Endothelial cell of umbilical vein (primary cell): ENCODE results near the gene APP. TPM values are rescaled to one million over a fixed set of nuclear protein-coding genes. Genes with fewer than 3 reads are reported as not detected.

Source experiments
- BruUV-seq: library from RNA; stranded (reverse); fragments of 400-500 nt; replicated peaks from 2 replicates; lab custom pipeline; 2021; lab: Mats Ljungman, UMichigan
- CTCF ChIA-PET: fragments of 300-600, 350-600 bp; sonication (Branson Sonifier 250); formaldehyde crosslinking; loops from one replicate; lab custom pipeline; 2021; ENCODE audit warnings: antibody characterized with exemption, inconsistent platforms; lab: Charles Lee
- POLR2A ChIA-PET: fragments of 300-600, 350-600 bp; sonication (Branson Sonifier 250); formaldehyde crosslinking; loops from one replicate; lab custom pipeline; 2021; ENCODE audit warnings: antibody characterized with exemption, inconsistent platforms; lab: Charles Lee
- DNase-seq: peaks from one replicate; pipeline ENCODE4 v3.0.0-alpha.2; 2011; ENCODE audit warnings: low read depth, low spot score
- FAIRE-seq: peaks from 2 replicates; lab custom pipeline; 2011; peaks lifted over from hg19 to GRCh38; lab: Jason Lieb, UNC
- H2AFZ ChIP-seq: 2 replicates; pipeline ENCODE4 v1.6.0; 2012; ENCODE audit warnings: low read depth, low read length, control low read depth, inconsistent platforms
- H3K27ac ChIP-seq: 2 replicates; pipeline ENCODE4 v1.5.1; 2011; ENCODE audit warnings: low read depth, mild to moderate bottlenecking, control low read depth, low read length, moderate library complexity; ENCODE audit not compliant: insufficient read depth
- H3K27me3 ChIP-seq, 2 experiments: 2 replicates each; pipeline versions ENCODE4 v1.6.0 to v1.6.1; 2011; ENCODE audit warnings: low read length in 2 of 2, mixed read lengths in 1 of 2; ENCODE audit not compliant: control insufficient read depth in 2 of 2, insufficient read depth in 2 of 2
- H3K36me3 ChIP-seq, 2 experiments: 2 replicates in 1 of 2; 3 replicates in 1 of 2; pipeline ENCODE4 v1.5.1; 2011; ENCODE audit warnings: low read length in 2 of 2, mild to moderate bottlenecking in 1 of 2, moderate library complexity in 1 of 2; ENCODE audit not compliant: control insufficient read depth in 2 of 2, insufficient read depth in 2 of 2; ENCODE audit errors: extremely low read depth in 1 of 2
- H3K4me1 ChIP-seq: 3 replicates; pipeline ENCODE4 v1.5.1; 2011; ENCODE audit warnings: mild to moderate bottlenecking, low read length; ENCODE audit not compliant: control insufficient read depth, insufficient read depth; ENCODE audit errors: extremely low read depth
- H3K4me2 ChIP-seq: 2 replicates; pipeline ENCODE4 v1.6.1; 2011; ENCODE audit warnings: low read length, control low read depth, mixed read lengths; ENCODE audit not compliant: insufficient read depth
- H3K4me3 ChIP-seq, 3 experiments: fragments of 200-600 bp in 1 of 3; sonication (generic), shearing (Covaris generic) in 1 of 3; replicated peaks in 1 of 3; 2 replicates each; pipeline ENCODE4 v1.5.1; 2011 to 2016; ENCODE audit warnings: control low read depth in 3 of 3, low read length in 3 of 3, mild to moderate bottlenecking in 2 of 3, inconsistent platforms in 1 of 3, low read depth in 1 of 3, moderate library complexity in 1 of 3; ENCODE audit not compliant: insufficient read depth in 1 of 3
- H3K79me2 ChIP-seq: 2 replicates; pipeline ENCODE4 v1.6.0; 2012; ENCODE audit warnings: low read length, inconsistent platforms; ENCODE audit not compliant: control insufficient read depth, insufficient read depth
- H3K9ac ChIP-seq: replicated peaks from 2 replicates; pipeline ENCODE3; 2011; ENCODE audit warnings: low read length, control low read depth; ENCODE audit not compliant: insufficient read depth; ENCODE audit errors: extremely low read depth
- H3K9me1 ChIP-seq: replicated peaks from 3 replicates; pipeline ENCODE4 v1.6.0; 2011; ENCODE audit warnings: mild to moderate bottlenecking, low read length; ENCODE audit not compliant: control insufficient read depth, insufficient read depth; ENCODE audit errors: extremely low read depth
- H3K9me3 ChIP-seq: replicated peaks from 2 replicates; pipeline ENCODE4 v1.5.1; 2012; ENCODE audit warnings: low read length, inconsistent platforms; ENCODE audit not compliant: control insufficient read depth, insufficient read depth
- H4K20me1 ChIP-seq: replicated peaks from 2 replicates; pipeline ENCODE3; 2011; ENCODE audit warnings: mild to moderate bottlenecking, low read length; ENCODE audit not compliant: control insufficient read depth, insufficient read depth; ENCODE audit errors: extremely low read depth
- EZH2 ChIP-seq: IDR thresholded peaks from 2 replicates; pipeline ENCODE4 v1.6.1; 2012; ENCODE audit warnings: borderline replicate concordance, low read depth, mild to moderate bottlenecking, moderate library complexity, low read length, inconsistent platforms; ENCODE audit not compliant: severe bottlenecking
- FOS ChIP-seq: IDR thresholded peaks from 2 replicates; pipeline ENCODE4 v1.6.1; 2011; ENCODE audit warnings: mild to moderate bottlenecking, low read length, moderate library complexity, borderline replicate concordance; ENCODE audit not compliant: insufficient read depth
- GATA2 ChIP-seq: IDR thresholded peaks from 2 replicates; pipeline ENCODE4 v1.7.0; 2011; ENCODE audit warnings: low read depth, mild to moderate bottlenecking, moderate library complexity, mixed read lengths, low read length; ENCODE audit not compliant: insufficient read length, insufficient read depth
- JUN ChIP-seq: IDR thresholded peaks from 2 replicates; pipeline ENCODE4 v1.6.1; 2011; ENCODE audit warnings: borderline replicate concordance, low read depth; ENCODE audit not compliant: insufficient read length, insufficient read depth
- MYC ChIP-seq: IDR thresholded peaks from one replicate; pipeline ENCODE4 v1.6.1; 2011; ENCODE audit warnings: mild to moderate bottlenecking, low read depth, low read length
- POLR2A ChIP-seq: IDR thresholded peaks from 2 replicates; pipeline ENCODE4 v1.6.1; 2012; ENCODE audit warnings: low read depth, mild to moderate bottlenecking, control low read depth, low read length
- POLR2AphosphoS5 ChIP-seq: IDR thresholded peaks from 2 replicates; pipeline ENCODE4 v1.6.1; 2012; ENCODE audit warnings: low read depth, mild to moderate bottlenecking, control low read depth, low read length, moderate library complexity; ENCODE audit not compliant: insufficient read depth
- dilution Hi-C: fragments of 300-500 bp; cut with MboI; formaldehyde crosslinking; loops from one replicate; pipeline ENCODE4 v1.15.0; 2019; ENCODE audit warnings: low sequenced_read_pairs; ENCODE audit not compliant: extremely low pct_ligation_motif_present
- intact Hi-C: fragments of 100-400 bp; cut with micrococcal nuclease; formaldehyde crosslinking; loops from one replicate; pipeline ENCODE4 v1.10.0; 2022
- polyA plus RNA-seq, 4 experiments: library from polyadenylated mRNA; depleted of rRNA in 3 of 4; stranded (reverse) in 3 of 4; unstranded in 1 of 4; fragments of >200 nt; gene quantifications; 2 replicates each; pipeline versions ENCODE4 v1.2.1 to v1.2.3, GENCODE V29; 2011 to 2012; ENCODE audit warnings: missing spikeins in 1 of 4
- total RNA-seq: library from RNA; stranded (reverse); gene quantifications from 2 replicates; pipeline ENCODE4 v1.2.3, GENCODE V29; 2021
- TF ChIP-seq, protein P1 (sequence below): IDR thresholded peaks from 2 replicates; pipeline ENCODE4 v1.6.1; 2011; ENCODE audit not compliant: insufficient read depth, insufficient read length
- TF ChIP-seq, protein P2 (sequence below), 2 donors: IDR thresholded peaks; 1 replicate in 1 of 2; 2 replicates in 1 of 2; pipeline ENCODE4 v1.5.1; 2011; ENCODE audit warnings: low read length in 2 of 2, mild to moderate bottlenecking in 2 of 2, moderate library complexity in 2 of 2, control low read depth in 1 of 2, inconsistent platforms in 1 of 2, low read depth in 1 of 2; ENCODE audit not compliant: insufficient read depth in 1 of 2; ENCODE audit errors: extremely low read depth in 1 of 2

The APP gene
- total and polyA plus RNA-seq, 2 donors (not counting 3 experiments of a cell fraction or from before 2014, with no cell fraction given), result 914 to 928 TPM

DNA sequence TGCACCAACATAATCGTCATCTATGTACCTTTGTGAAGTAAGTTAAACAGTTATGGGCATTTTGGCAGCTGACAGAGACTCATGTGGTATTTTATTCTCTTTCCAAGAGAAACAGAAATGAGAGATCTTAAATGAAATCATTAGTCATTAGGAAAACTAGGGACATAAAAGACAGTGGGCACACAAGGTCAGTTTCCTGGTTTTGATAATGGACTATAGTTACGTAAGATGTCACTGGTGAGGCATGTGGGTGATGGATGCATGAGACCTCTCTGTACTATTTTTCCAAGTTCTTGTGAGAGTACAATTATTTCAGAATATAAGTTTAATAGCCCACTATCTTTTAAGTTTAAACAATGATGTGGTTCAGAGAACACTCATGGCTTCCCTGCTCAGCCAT lies 216.9 kb downstream of the APP start:
- Histone ChIP-seq H3K79me2 (peaks cover 29% of the 10 kb centered on the region), H3K36me3 (peaks cover 6 to 7% of the 10 kb centered on the region in 2 experiments), H3K27me3 (no peaks in the 10 kb centered on the region), H2AFZ (no peak overlapping the region), H3K9me1 (no peaks in the 10 kb centered on the region), H3K9me3 (no peaks in the 10 kb centered on the region), H3K4me3 (no peak overlapping the region), H3K27ac (peak overlapping the region; percentile 88), H3K4me2 (peak overlapping the region; percentile 52), H4K20me1 (no peaks in the 10 kb centered on the region), H3K4me1 (peaks cover 55% of the 10 kb centered on the region), H3K9ac (peak overlapping the region; percentile 53)
- ChIA-PET CTCF (interaction anchor here (1.0 to 2.5 kb wide), 4 partner anchors 9 to 30 kb away, joined by 3 to 10 read pairs (median 6); no protein-coding TSS in a partner anchor), POLR2A (no interaction called here)
- peak; percentile 87 for DNase-seq
- dilution Hi-C loops (no loop called here), intact Hi-C loops (loop anchor here (1.0 kb wide), 2 partner anchors 10 to 19 kb away; no protein-coding TSS in a partner anchor)
- peak; percentile 62 for TF ChIP-seq FOS
- TF ChIP-seq POLR2AphosphoS5, result peak; percentile 40
- TF ChIP-seq EZH2, result no peak
- TF ChIP-seq POLR2A, result peak; percentile 52
- peak; percentile 72 for TF ChIP-seq GATA2
- TF ChIP-seq JUN, result peak; percentile 42
- BruUV-seq, result no TSS peak
- peak; percentile 76 for FAIRE-seq

DNA sequence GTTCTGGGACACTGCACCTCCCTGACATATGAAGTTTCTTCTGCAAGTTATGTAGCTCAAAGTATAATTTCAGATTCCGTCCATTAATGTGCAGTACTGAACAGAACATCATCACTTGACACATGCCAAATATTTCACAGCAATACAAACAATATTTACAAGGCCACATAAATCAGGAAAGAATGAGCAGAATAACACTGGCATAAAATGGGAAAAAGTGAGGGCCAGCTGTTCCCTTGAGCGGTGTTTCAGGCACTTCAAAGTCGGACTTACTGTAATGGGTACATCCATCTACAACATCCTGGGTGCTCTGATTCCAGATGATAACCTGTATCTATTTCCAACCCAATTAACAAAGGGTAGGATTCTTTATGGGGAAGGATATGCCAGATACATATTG lies 217.4 kb downstream of the APP start:
- BruUV-seq, result TSS peak; percentile 47

More for the DNA sequence above, 217.4 kb downstream of the APP start:
- TF ChIP-seq, protein P1, sequence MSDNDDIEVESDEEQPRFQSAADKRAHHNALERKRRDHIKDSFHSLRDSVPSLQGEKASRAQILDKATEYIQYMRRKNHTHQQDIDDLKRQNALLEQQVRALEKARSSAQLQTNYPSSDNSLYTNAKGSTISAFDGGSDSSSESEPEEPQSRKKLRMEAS, result no peak
- TF ChIP-seq JUN (no peak), MYC (no peak), POLR2AphosphoS5 (no peak), GATA2 (no peak), EZH2 (no peak), POLR2A (no peak)
- TF ChIP-seq, protein P2, sequence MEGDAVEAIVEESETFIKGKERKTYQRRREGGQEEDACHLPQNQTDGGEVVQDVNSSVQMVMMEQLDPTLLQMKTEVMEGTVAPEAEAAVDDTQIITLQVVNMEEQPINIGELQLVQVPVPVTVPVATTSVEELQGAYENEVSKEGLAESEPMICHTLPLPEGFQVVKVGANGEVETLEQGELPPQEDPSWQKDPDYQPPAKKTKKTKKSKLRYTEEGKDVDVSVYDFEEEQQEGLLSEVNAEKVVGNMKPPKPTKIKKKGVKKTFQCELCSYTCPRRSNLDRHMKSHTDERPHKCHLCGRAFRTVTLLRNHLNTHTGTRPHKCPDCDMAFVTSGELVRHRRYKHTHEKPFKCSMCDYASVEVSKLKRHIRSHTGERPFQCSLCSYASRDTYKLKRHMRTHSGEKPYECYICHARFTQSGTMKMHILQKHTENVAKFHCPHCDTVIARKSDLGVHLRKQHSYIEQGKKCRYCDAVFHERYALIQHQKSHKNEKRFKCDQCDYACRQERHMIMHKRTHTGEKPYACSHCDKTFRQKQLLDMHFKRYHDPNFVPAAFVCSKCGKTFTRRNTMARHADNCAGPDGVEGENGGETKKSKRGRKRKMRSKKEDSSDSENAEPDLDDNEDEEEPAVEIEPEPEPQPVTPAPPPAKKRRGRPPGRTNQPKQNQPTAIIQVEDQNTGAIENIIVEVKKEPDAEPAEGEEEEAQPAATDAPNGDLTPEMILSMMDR (IDR thresholded peaks at IDR 0.05; ENCODE audit: extremely low read depth in 1 of 2, insufficient read depth in 1 of 2, low read depth in 1 of 2, low read length in 2 of 2), result no peak
- H3K36me3 ChIP-seq, result peaks cover 6% of the 10 kb centered on the region in 2 experiments
- H3K9me3 ChIP-seq, result no peaks in the 10 kb centered on the region
- no peaks in the 10 kb centered on the region for H3K27me3 ChIP-seq
- dilution Hi-C loops, result no loop called here
- no peaks in the 10 kb centered on the region for H4K20me1 ChIP-seq
- peak overlapping the region; percentile 88 for H3K27ac ChIP-seq
- peak; percentile 75 for DNase-seq
- H3K9ac ChIP-seq, result peak overlapping the region; percentile 43
- H3K4me1 ChIP-seq, result peaks cover 55% of the 10 kb centered on the region
- ChIA-PET CTCF (interaction anchor here (1.0 to 2.5 kb wide), 3 partner anchors 8 to 16 kb away, joined by 3 to 10 read pairs (median 4); no protein-coding TSS in a partner anchor), POLR2A (no interaction called here)
- no peak for FAIRE-seq
- H3K9me1 ChIP-seq, result no peaks in the 10 kb centered on the region
- peaks cover 30% of the 10 kb centered on the region for H3K79me2 ChIP-seq
- H3K4me2 ChIP-seq, result peak overlapping the region; percentile 52
- no peak overlapping the region for H2AFZ ChIP-seq
- H3K4me3 ChIP-seq, result no peak overlapping the region
- intact Hi-C loops, result loop anchor here (1.0 kb wide), 2 partner anchors 10 to 19 kb away; no protein-coding TSS in a partner anchor
